ENCODE measurements around the gene TPSD1.

The TPSD1 gene

GRCh38 chr16:1275791-1276579 is 20.1 kb downstream of the TPSD1 start:
- Histone ChIP-seq H3K27me3 (peaks cover 79% of the 10 kb centered on the region), H3K9me3 (peaks cover 4% of the 10 kb centered on the region; the same call in 1 of the 2 replicates), H3K4me1 (peaks cover 14% of the 10 kb centered on the region), H3K36me3 (no peaks in the 10 kb centered on the region), H3K4me3 (ENCODE audit: low read depth, low read length) (no peak overlapping the region)
- TF ChIP-seq, protein P1, sequence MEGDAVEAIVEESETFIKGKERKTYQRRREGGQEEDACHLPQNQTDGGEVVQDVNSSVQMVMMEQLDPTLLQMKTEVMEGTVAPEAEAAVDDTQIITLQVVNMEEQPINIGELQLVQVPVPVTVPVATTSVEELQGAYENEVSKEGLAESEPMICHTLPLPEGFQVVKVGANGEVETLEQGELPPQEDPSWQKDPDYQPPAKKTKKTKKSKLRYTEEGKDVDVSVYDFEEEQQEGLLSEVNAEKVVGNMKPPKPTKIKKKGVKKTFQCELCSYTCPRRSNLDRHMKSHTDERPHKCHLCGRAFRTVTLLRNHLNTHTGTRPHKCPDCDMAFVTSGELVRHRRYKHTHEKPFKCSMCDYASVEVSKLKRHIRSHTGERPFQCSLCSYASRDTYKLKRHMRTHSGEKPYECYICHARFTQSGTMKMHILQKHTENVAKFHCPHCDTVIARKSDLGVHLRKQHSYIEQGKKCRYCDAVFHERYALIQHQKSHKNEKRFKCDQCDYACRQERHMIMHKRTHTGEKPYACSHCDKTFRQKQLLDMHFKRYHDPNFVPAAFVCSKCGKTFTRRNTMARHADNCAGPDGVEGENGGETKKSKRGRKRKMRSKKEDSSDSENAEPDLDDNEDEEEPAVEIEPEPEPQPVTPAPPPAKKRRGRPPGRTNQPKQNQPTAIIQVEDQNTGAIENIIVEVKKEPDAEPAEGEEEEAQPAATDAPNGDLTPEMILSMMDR (IDR thresholded peaks at IDR 0.05; ENCODE audit: low read depth, low read length): no peak
- DNase-seq: peak; percentile 37

DNA sequence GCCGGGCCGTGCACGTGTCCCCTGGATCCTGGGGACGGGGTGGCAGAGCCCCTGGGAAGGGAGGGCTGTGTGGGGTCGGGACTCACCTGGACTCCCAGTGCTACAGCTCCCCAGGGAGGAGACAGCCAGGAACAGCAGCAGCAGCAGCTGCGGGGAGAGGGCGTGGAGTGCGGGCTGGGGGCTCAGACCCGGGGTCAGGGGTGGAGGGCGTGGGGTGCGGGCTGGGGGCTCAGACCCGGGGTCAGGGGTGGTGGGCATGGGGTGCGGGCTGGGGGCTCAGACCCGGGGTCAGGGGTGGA is 20.7 kb downstream of the TPSD1 start:
- H3K4me1 ChIP-seq: peaks cover 10% of the 10 kb centered on the region
- peaks cover 4% of the 10 kb centered on the region; the same call in 1 of the 2 replicates for H3K9me3 ChIP-seq
- no peak for DNase-seq
- H3K27me3 ChIP-seq: peaks cover 83% of the 10 kb centered on the region
- no peaks in the 10 kb centered on the region for H3K36me3 ChIP-seq
- TF ChIP-seq, protein P1 (IDR thresholded peaks at IDR 0.05; ENCODE audit: low read depth, low read length): no peak
- H3K4me3 ChIP-seq (ENCODE audit: low read depth, low read length): no peak overlapping the region

DNA sequence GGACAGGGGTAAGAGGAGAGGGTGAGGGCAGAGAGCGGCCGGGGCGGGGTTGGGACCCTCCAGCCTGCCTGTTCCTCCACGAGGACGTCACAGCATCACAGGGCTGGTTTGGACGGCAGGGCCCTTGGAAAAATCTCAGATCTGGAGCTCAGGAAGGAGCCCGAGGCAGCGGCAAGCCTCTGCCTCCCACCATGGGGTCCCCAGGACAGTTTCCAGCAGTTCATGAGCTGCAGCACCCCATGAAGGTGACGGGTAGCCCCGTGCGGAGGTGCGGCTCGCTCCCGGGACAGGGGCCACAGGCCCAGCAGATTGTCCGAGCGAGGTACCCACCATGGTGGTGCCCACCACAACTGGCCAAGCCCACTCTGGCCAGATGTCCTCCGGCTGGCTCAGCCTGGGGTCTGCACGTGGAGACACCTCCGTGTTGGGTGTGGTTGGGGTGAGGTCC is 21.3 kb downstream of the TPSD1 start:
- H3K4me3 ChIP-seq (ENCODE audit: low read depth, low read length): no peak overlapping the region
- DNase-seq: no peak
- H3K27me3 ChIP-seq: peaks cover 89% of the 10 kb centered on the region
- H3K36me3 ChIP-seq: no peaks in the 10 kb centered on the region
- peaks cover 7% of the 10 kb centered on the region for H3K4me1 ChIP-seq
- H3K9me3 ChIP-seq: peaks cover 4% of the 10 kb centered on the region; the same call in 1 of the 2 replicates
- TF ChIP-seq, protein P1 (IDR thresholded peaks at IDR 0.05; ENCODE audit: low read depth, low read length): no peak

- TF ChIP-seq, protein P1 (IDR thresholded peaks at IDR 0.05; ENCODE audit: low read depth, low read length): no peak
- Histone ChIP-seq H3K4me1 (peaks cover 2% of the 10 kb centered on the region), H3K9me3 (peaks cover 4% of the 10 kb centered on the region; the same call in 1 of the 2 replicates), H3K36me3 (no peaks in the 10 kb centered on the region), H3K27me3 (peaks cover 89% of the 10 kb centered on the region), H3K4me3 (ENCODE audit: low read depth, low read length) (no peak overlapping the region)
- no peak for DNase-seq
Observed at GRCh38 chr16:1277617-1278282, 21.9 kb downstream of the TPSD1 start.

DNA sequence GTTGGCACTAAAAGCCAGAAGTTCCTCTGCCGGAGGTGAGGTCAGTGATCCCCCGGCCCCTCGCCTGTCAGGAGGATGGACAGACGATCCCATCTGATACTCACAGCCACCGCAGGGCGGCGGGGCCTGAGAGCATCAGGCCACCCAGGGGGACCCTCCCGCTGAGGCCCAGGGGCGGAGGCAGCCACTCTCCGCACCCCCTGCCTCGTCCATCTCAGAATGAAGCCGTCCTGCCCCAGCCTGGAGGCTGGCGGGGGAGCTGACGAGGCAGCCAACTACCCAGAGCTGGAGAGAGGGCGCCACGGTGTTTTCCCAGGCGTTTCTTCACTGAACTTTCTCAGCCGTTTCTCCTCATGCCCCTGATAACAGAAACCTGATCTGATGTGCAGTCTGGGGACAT is 22.6 kb downstream of the TPSD1 start:
- Histone ChIP-seq H3K36me3 (no peaks in the 10 kb centered on the region), H3K9me3 (peaks cover under 1% of the 10 kb centered on the region; the same call in 1 of the 2 replicates), H3K4me3 (ENCODE audit: low read depth, low read length) (no peak overlapping the region), H3K27me3 (peaks cover 89% of the 10 kb centered on the region), H3K4me1 (no peaks in the 10 kb centered on the region)
- TF ChIP-seq, protein P1 (IDR thresholded peaks at IDR 0.05; ENCODE audit: low read depth, low read length): no peak
- no peak for DNase-seq
